IPS-20b (cell line): ENCODE data around the gene NPY5R.

ENCODE experiments used
- H3K27ac ChIP-seq: one replicate; pipeline ENCODE4 v1.5.1; 2013; ENCODE audit warnings: low read length
- H3K27me3 ChIP-seq: 2 replicates; pipeline ENCODE4 v1.6.1; 2013; ENCODE audit warnings: mild to moderate bottlenecking, low read length, inconsistent platforms; ENCODE audit not compliant: insufficient read depth
- H3K36me3 ChIP-seq: 2 replicates; pipeline ENCODE4 v1.6.1; 2013; ENCODE audit warnings: low read depth, mild to moderate bottlenecking, inconsistent platforms, low read length, moderate library complexity; ENCODE audit not compliant: insufficient read depth
- H3K4me1 ChIP-seq: 2 replicates; pipeline ENCODE4 v1.6.1; 2013; ENCODE audit warnings: mild to moderate bottlenecking, control low read depth, inconsistent platforms, low read length, moderate library complexity; ENCODE audit not compliant: insufficient read depth
- H3K4me3 ChIP-seq: 2 replicates; pipeline ENCODE4 v1.5.1; 2013; ENCODE audit warnings: mild to moderate bottlenecking, low read length, inconsistent platforms
- H3K9ac ChIP-seq: 2 replicates; pipeline ENCODE4 v1.6.1; 2013; ENCODE audit warnings: low read depth, mild to moderate bottlenecking, inconsistent platforms, low read length, moderate library complexity
- H3K9me3 ChIP-seq: 2 replicates; pipeline ENCODE4 v1.6.1; 2013; ENCODE audit warnings: mild to moderate bottlenecking, low read depth, low read length, inconsistent platforms; ENCODE audit not compliant: insufficient read depth

The NPY5R gene

GRCh38 chr4:163391756-163392155 is 48.1 kb downstream of the NPY5R start:
- H3K36me3 ChIP-seq, result no peaks in the 10 kb centered on the region
- H3K27ac ChIP-seq, result no peak overlapping the region
- H3K4me3 ChIP-seq, result no peak overlapping the region
- H3K4me1 ChIP-seq, result no peaks in the 10 kb centered on the region
- H3K27me3 ChIP-seq, result no peaks in the 10 kb centered on the region
- H3K9me3 ChIP-seq, result no peaks in the 10 kb centered on the region
- H3K9ac ChIP-seq, result no peak overlapping the region

GRCh38 chr4:163392328-163392727 is 48.6 kb downstream of the NPY5R start:
- no peaks in the 10 kb centered on the region for H3K27me3 ChIP-seq
- no peak overlapping the region for H3K27ac ChIP-seq
- H3K36me3 ChIP-seq, result no peaks in the 10 kb centered on the region
- no peaks in the 10 kb centered on the region for H3K4me1 ChIP-seq
- no peaks in the 10 kb centered on the region for H3K9me3 ChIP-seq
- no peak overlapping the region for H3K4me3 ChIP-seq
- H3K9ac ChIP-seq, result no peak overlapping the region

- no peak overlapping the region for H3K9ac ChIP-seq
- H3K36me3 ChIP-seq, result no peaks in the 10 kb centered on the region
- no peaks in the 10 kb centered on the region for H3K27me3 ChIP-seq
- H3K27ac ChIP-seq, result no peak overlapping the region
- no peaks in the 10 kb centered on the region for H3K4me1 ChIP-seq
- no peaks in the 10 kb centered on the region for H3K9me3 ChIP-seq
- H3K4me3 ChIP-seq, result no peak overlapping the region
These were observed 49.8 kb downstream of the NPY5R start for GRCh38 chr4:163393471-163393870.

- Histone ChIP-seq H3K27me3 (no peaks in the 10 kb centered on the region), H3K9ac (no peak overlapping the region), H3K36me3 (no peaks in the 10 kb centered on the region), H3K4me1 (no peaks in the 10 kb centered on the region), H3K4me3 (no peak overlapping the region), H3K27ac (no peak overlapping the region), H3K9me3 (no peaks in the 10 kb centered on the region)
These were observed 51.4 kb downstream of the NPY5R start for GRCh38 chr4:163395055-163395454.

- H3K27me3 ChIP-seq, result no peaks in the 10 kb centered on the region
- H3K4me1 ChIP-seq, result no peaks in the 10 kb centered on the region
- no peaks in the 10 kb centered on the region for H3K36me3 ChIP-seq
- no peak overlapping the region for H3K9ac ChIP-seq
- H3K9me3 ChIP-seq, result no peaks in the 10 kb centered on the region
- H3K27ac ChIP-seq, result no peak overlapping the region
- no peak overlapping the region for H3K4me3 ChIP-seq
These were observed 52.1 kb downstream of the NPY5R start for GRCh38 chr4:163395758-163396157.

- Histone ChIP-seq H3K27ac (no peak overlapping the region), H3K36me3 (no peaks in the 10 kb centered on the region), H3K4me1 (0 out of 2 replicates have a peak, but pooled peaks cover 3% of the 10 kb centered on the region), H3K4me3 (no peak overlapping the region), H3K27me3 (no peaks in the 10 kb centered on the region), H3K9me3 (no peaks in the 10 kb centered on the region), H3K9ac (no peak overlapping the region)
These were observed 54.5 kb downstream of the NPY5R start for GRCh38 chr4:163398238-163398637.

DNA sequence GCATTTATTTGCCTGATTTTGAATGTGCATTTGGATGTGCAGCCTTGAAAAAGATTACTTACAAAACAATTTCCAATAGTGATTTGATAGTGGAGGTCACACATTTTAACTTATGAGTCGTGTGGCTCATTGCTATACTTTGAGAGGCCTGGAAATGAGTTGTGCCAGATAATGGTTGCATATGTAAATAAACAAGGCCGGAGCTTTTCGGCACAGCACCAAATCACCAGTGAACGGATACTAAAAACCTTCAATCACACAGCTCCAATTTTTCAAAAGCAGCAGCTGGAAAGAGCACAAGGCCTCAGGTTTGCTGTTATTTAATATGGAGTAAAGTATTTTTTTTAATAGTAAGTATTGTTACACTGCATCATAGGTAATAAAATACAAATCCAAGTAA is 57.2 kb downstream of the NPY5R start:
- Histone ChIP-seq H3K36me3 (no peaks in the 10 kb centered on the region), H3K27me3 (no peaks in the 10 kb centered on the region), H3K9me3 (no peaks in the 10 kb centered on the region), H3K4me1 (peaks cover 7% of the 10 kb centered on the region; the same call in 1 of the 2 replicates), H3K27ac (no peak overlapping the region), H3K4me3 (no peak overlapping the region), H3K9ac (no peak overlapping the region)
